DND-41 (cell line): ENCODE data around the gene PDE6B.

Experiments used
- ATAC-seq: fragments of 200-7000 bp; cut with Tn5 transposase; 3 replicates; pipeline ENCODE4 v1.9.1; 2021; ENCODE audit warnings: low read depth; ENCODE audit not compliant: insufficient read depth
- DNase-seq: peaks from one replicate; pipeline ENCODE4 v3.0.0-alpha.2; 2020
- H2AFZ ChIP-seq: 2 replicates; pipeline ENCODE4 v1.6.0; 2012; ENCODE audit warnings: low read depth, low read length
- H3K27ac ChIP-seq: 2 replicates; pipeline ENCODE4 v1.5.1; 2012; ENCODE audit warnings: low read length, inconsistent platforms
- H3K27me3 ChIP-seq: fragments of 200-600 bp; sonication (generic); 2 replicates; pipeline ENCODE4 v1.6.0; 2012; ENCODE audit warnings: low read length, mild to moderate bottlenecking, inconsistent platforms; ENCODE audit not compliant: insufficient read depth, poor library complexity
- H3K36me3 ChIP-seq: 2 replicates; pipeline ENCODE4 v1.5.1; 2012; ENCODE audit warnings: low read length, inconsistent platforms; ENCODE audit not compliant: insufficient read depth
- H3K4me1 ChIP-seq: 2 replicates; pipeline ENCODE4 v1.5.1; 2012; ENCODE audit warnings: mild to moderate bottlenecking, low read length; ENCODE audit not compliant: insufficient read depth
- H3K4me2 ChIP-seq: 2 replicates; pipeline ENCODE4 v1.6.0; 2012; ENCODE audit warnings: mild to moderate bottlenecking, moderate library complexity, low read length, inconsistent platforms; ENCODE audit not compliant: insufficient read depth
- H3K4me3 ChIP-seq, 2 experiments: fragments of 200-600 bp in 1 of 2; shearing (Covaris generic) in 1 of 2; 2 replicates each; pipeline ENCODE4 v1.5.1; 2012 to 2016; ENCODE audit warnings: inconsistent platforms in 2 of 2, low read length in 2 of 2, mild to moderate bottlenecking in 2 of 2, low read depth in 1 of 2, moderate library complexity in 1 of 2
- H3K79me2 ChIP-seq: 2 replicates; pipeline ENCODE4 v1.6.0; 2012; ENCODE audit warnings: low read length, inconsistent platforms; ENCODE audit not compliant: insufficient read depth
- H3K9ac ChIP-seq: 2 replicates; pipeline ENCODE4 v1.6.0; 2012; ENCODE audit warnings: low read depth, mild to moderate bottlenecking, inconsistent platforms, low read length, moderate library complexity
- H3K9me3 ChIP-seq: 2 replicates; pipeline ENCODE4 v1.5.1; 2012; ENCODE audit warnings: low read length, moderate library complexity, mild to moderate bottlenecking, inconsistent platforms; ENCODE audit not compliant: insufficient read depth, severe bottlenecking
- H4K20me1 ChIP-seq: 2 replicates; pipeline ENCODE4 v1.6.0; 2012; ENCODE audit warnings: low read length; ENCODE audit not compliant: insufficient read depth
- CTCF ChIP-seq: IDR thresholded peaks from 2 replicates; pipeline ENCODE4 v1.5.1; 2012; ENCODE audit warnings: borderline replicate concordance, low read length, moderate library complexity, mild to moderate bottlenecking; ENCODE audit not compliant: poor library complexity, severe bottlenecking; ENCODE audit errors: extremely low read depth
- EZH2 ChIP-seq: IDR thresholded peaks from 3 replicates; pipeline ENCODE4 v1.6.1; 2012; ENCODE audit warnings: borderline replicate concordance, low read depth, mild to moderate bottlenecking, moderate library complexity, low read length, inconsistent platforms; ENCODE audit not compliant: severe bottlenecking

PDE6B gene

GRCh38 chr4:707929-708630 lies 82.7 kb downstream of the PDE6B start:
- ATAC-seq (no peak), DNase-seq (no peak)
- H3K9me3 ChIP-seq = no peaks in the 10 kb centered on the region
- H2AFZ ChIP-seq = no peak overlapping the region
- H3K27me3 ChIP-seq = no peaks in the 10 kb centered on the region
- peaks cover 29% of the 10 kb centered on the region for H3K36me3 ChIP-seq
- TF ChIP-seq CTCF (no peak), EZH2 (no peak)
- peak overlapping the region; percentile 63 for H3K4me2 ChIP-seq
- peak overlapping the region in 1 of 2 experiments; percentile 40; a peak in 2 of 4 replicates for H3K4me3 ChIP-seq
- H3K4me1 ChIP-seq = peaks cover 43% of the 10 kb centered on the region
- H3K79me2 ChIP-seq = peaks cover 70% of the 10 kb centered on the region
- H3K27ac ChIP-seq = peak overlapping the region; percentile 19; the same call in 1 of the 2 replicates
- H4K20me1 ChIP-seq = peaks cover 48% of the 10 kb centered on the region
- peak overlapping the region; percentile 20 for H3K9ac ChIP-seq

GRCh38 chr4:708631-708933 lies 83.2 kb downstream of the PDE6B start:
- Histone ChIP-seq H3K36me3 (peaks cover 33% of the 10 kb centered on the region), H3K4me2 (peak overlapping the region; percentile 63), H3K79me2 (peaks cover 75% of the 10 kb centered on the region), H3K9me3 (no peaks in the 10 kb centered on the region), H3K4me1 (peaks cover 43% of the 10 kb centered on the region), H3K27me3 (no peaks in the 10 kb centered on the region), H3K4me3 (peak overlapping the region in 1 of 2 experiments; percentile 40; a peak in 2 of 4 replicates), H4K20me1 (peaks cover 53% of the 10 kb centered on the region), H3K27ac (peak overlapping the region; percentile 19; the same call in 1 of the 2 replicates), H3K9ac (peak overlapping the region; percentile 20; the same call in 1 of the 2 replicates), H2AFZ (no peak overlapping the region)
- ATAC-seq (no peak), DNase-seq (no peak)
- TF ChIP-seq CTCF (no peak), EZH2 (no peak)

- Histone ChIP-seq H3K36me3 (peaks cover 41% of the 10 kb centered on the region), H3K27ac (no peak overlapping the region), H3K9me3 (no peaks in the 10 kb centered on the region), H4K20me1 (peaks cover 60% of the 10 kb centered on the region), H3K9ac (no peak overlapping the region), H3K27me3 (no peaks in the 10 kb centered on the region), H3K4me3 (no peak overlapping the region), H3K79me2 (peaks cover 82% of the 10 kb centered on the region), H3K4me2 (peak overlapping the region; percentile 63; the same call in 1 of the 2 replicates), H3K4me1 (peaks cover 43% of the 10 kb centered on the region), H2AFZ (no peak overlapping the region)
- DNase-seq = no peak
- TF ChIP-seq CTCF = no peak
- no peak for ATAC-seq
Observed at GRCh38 chr4:709348-709747, 84.0 kb downstream of the PDE6B start.

- H3K9ac ChIP-seq = no peak overlapping the region
- H4K20me1 ChIP-seq = peaks cover 68% of the 10 kb centered on the region
Observed at GRCh38 chr4:710116-710515, 84.7 kb downstream of the PDE6B start.

More at GRCh38 chr4:710116-710515, 84.7 kb downstream of the PDE6B start:
- H3K27ac ChIP-seq = no peak overlapping the region
- peaks cover 45% of the 10 kb centered on the region for H3K36me3 ChIP-seq
- no peaks in the 10 kb centered on the region for H3K27me3 ChIP-seq
- peaks cover 39% of the 10 kb centered on the region for H3K4me1 ChIP-seq
- peak overlapping the region; percentile 63; the same call in 1 of the 2 replicates for H3K4me2 ChIP-seq
- DNase-seq (no peak), ATAC-seq (no peak)
- no peaks in the 10 kb centered on the region for H3K9me3 ChIP-seq
- no peak overlapping the region for H2AFZ ChIP-seq
- H3K4me3 ChIP-seq = no peak overlapping the region
- TF ChIP-seq CTCF (no peak), EZH2 (no peak)
- H3K79me2 ChIP-seq = peaks cover 90% of the 10 kb centered on the region
